Activated CD8-positive, alpha-beta memory T cell treated with anti-CD3 and anti-CD28 coated beads, Interleukin-2, amount 10 ng/mL, durations not matched to agents 7 days and 5 days (primary cell): ENCODE results near the gene AKNAD1. TPM values are rescaled to one million over a fixed set of nuclear protein-coding genes. Genes with fewer than 3 reads are reported as not detected.

Source experiments
- ATAC-seq: fragments of 150-1000 bp; cut with Tn5 transposase; one replicate; pipeline ENCODE4 v1.10.0; 2021; ENCODE audit warnings: moderate library complexity
- CTCF ChIA-PET: fragments of 350-600 bp; sonication (Branson Sonifier 250); formaldehyde crosslinking; loops from one replicate; lab custom pipeline; 2021; ENCODE audit warnings: antibody characterized with exemption; lab: Charles Lee
- DNase-seq: peaks from one replicate; pipeline ENCODE4 v3.0.0-alpha.2; 2020
- H3K27ac Mint-ChIP-seq: one replicate; pipeline ENCODE4 v1.8.0; 2021; ENCODE audit warnings: mild to moderate bottlenecking, mixed read lengths
- H3K27me3 Mint-ChIP-seq: one replicate; pipeline ENCODE4 v1.8.0; 2021; ENCODE audit warnings: mixed read lengths
- H3K36me3 Mint-ChIP-seq: one replicate; pipeline ENCODE4 v1.8.0; 2021; ENCODE audit warnings: mild to moderate bottlenecking, mixed read lengths
- H3K4me1 Mint-ChIP-seq: one replicate; pipeline ENCODE4 v1.8.0; 2021; ENCODE audit warnings: mixed read lengths
- H3K4me3 Mint-ChIP-seq: one replicate; pipeline ENCODE4 v1.8.0; 2021; ENCODE audit warnings: mild to moderate bottlenecking, moderate library complexity, mixed read lengths
- H3K9me3 Mint-ChIP-seq: one replicate; pipeline ENCODE4 v1.8.0; 2022; ENCODE audit warnings: low read depth, mixed read lengths
- total RNA-seq, 2 experiments: library from RNA; stranded (reverse); gene quantifications; one replicate each; pipeline ENCODE4 v1.2.3, GENCODE V29; 2021

AKNAD1 gene
- total RNA-seq, 2 experiments from 2014 or later, result not detected

DNA sequence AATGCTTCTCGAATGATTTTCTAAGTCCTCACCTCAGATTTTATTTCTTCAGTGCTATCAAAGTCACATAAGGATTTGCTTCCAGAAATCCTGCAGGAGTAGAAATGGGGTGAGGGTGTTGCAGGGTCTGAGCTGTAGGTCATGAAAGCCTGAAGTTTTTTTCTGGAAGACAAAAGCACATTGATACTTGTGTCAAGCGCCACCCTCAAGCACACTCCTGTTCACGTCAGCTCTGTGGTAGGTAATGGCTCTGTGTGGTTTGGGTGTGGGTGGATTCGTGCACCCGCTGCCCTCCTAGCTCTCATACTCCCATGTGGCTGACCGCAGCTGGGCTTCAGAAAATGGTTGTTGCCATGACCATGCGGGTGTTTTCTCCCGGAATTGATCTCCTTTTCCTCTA lies 39.9 kb downstream of the AKNAD1 start:
- Mint-ChIP-seq H3K27ac (no peak overlapping the region), H3K9me3 (no peaks in the 10 kb centered on the region), H3K36me3 (no peaks in the 10 kb centered on the region), H3K4me3 (no peak overlapping the region), H3K27me3 (peaks cover 20% of the 10 kb centered on the region), H3K4me1 (no peaks in the 10 kb centered on the region)
- DNase-seq, result no peak
- ATAC-seq, result no peak
- CTCF ChIA-PET, result interaction anchor here (1.7 to 2.3 kb wide), 2 partner anchors 10 to 11 kb away, joined by 6 to 9 read pairs; no protein-coding TSS in a partner anchor

DNA sequence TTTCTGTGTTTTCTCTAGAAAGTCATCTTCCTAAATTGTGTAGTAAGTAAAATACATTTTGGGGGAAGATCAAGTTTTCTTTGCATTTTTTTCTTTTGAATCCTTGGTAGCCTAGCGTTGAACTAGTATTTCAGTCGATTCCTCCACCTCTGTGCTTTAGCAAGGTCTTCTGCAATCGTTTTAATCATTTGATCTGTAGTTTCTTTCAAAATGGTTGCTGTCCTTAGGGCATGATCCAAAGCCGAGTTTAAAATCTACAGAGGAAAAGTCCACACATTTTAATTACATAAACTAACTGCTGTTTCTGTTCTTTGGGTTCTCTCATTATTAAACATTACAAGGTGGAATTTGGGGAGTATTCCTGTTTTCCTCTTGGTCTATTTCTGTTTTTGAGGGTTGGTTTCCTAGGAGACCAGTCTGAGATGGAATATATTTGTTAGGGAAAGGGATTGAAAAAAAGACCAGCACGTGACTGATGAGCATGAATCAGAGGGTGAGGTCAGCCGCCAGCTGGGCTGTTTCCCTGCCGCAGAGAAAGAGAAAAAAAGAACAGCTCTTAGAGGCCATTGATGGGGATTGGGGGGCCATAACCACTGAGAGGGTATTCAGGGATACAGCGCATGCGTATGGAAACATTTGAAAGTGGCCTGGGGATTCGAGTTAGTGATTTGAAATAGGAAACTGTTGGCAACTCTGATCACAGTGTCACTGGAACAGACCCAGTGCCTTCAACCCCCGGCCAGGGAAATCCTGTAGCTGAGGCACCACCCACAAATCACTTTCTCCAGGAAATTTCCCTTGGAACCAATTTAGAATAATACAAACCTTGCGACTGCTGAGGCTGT lies 40.6 kb downstream of the AKNAD1 start:
- Mint-ChIP-seq H3K4me1 (no peaks in the 10 kb centered on the region), H3K36me3 (peaks cover 3% of the 10 kb centered on the region), H3K4me3 (no peak overlapping the region), H3K9me3 (no peaks in the 10 kb centered on the region), H3K27me3 (peaks cover 16% of the 10 kb centered on the region), H3K27ac (no peak overlapping the region)
- DNase-seq, result no peak
- CTCF ChIA-PET, result interaction anchor here (1.7 to 2.3 kb wide), 2 partner anchors 10 to 12 kb away, joined by 6 to 9 read pairs; no protein-coding TSS in a partner anchor
- no peak for ATAC-seq

DNA sequence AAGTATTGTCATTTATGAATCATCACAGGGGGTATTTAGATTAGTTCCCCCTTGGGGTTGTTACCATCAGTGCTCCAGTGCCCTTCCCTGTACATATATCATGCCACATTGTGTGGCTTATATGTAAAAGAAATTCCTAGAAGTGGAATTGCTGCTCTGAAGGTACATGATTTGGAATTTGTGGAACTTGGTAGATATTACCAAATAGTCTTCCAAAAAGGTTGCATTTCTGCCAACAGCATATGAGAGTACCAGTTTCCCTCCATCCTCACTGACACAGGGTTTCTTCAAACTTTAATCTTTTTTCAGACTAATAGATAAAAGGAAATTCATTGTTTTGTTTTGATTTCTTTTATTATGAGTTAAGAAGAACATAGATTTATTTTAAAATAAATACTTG lies 41.3 kb downstream of the AKNAD1 start:
- Mint-ChIP-seq H3K4me1 (no peaks in the 10 kb centered on the region), H3K9me3 (no peaks in the 10 kb centered on the region), H3K4me3 (no peak overlapping the region), H3K27ac (no peak overlapping the region), H3K27me3 (peaks cover 16% of the 10 kb centered on the region), H3K36me3 (peaks cover 3% of the 10 kb centered on the region)
- ATAC-seq (no peak), DNase-seq (no peak)
- CTCF ChIA-PET, result no interaction called here

DNA sequence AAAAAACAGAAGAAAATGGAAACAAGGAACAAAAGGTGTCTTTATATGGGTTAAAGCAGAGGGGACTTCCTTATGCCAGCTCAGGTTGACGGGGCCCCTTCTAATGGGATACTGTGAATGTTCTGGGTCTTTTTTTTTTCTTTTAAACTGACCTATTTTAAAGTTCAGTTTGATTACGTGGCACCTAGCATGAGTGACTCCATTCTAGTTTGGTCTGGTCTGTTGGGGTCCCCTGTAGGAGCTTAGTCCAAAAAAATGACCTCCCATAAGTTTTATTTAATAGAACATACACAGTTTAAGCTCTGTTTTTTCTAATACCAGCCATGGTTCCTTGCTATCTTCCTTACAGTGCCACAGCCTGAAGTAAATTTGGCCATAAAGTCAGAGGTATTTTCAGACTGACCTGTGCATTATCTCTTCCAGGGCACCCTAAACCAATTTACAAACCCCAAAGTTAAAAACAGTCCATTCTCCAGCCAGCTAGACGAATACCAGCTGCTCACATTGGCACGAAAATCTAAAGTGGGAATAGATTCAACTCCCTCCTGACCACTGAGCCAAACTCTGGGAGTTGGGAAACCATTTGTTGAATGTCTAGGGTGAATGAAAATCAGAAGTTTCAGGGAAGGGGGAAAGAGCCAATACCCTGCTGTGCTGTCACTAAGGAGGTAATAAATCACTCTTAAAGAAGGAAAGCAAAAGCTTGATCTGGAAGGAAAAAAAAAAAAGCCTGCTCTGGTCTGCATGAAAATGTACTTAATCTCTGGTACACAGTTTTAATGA lies 42.4 kb downstream of the AKNAD1 start:
- Mint-ChIP-seq H3K27ac (no peak overlapping the region), H3K36me3 (peaks cover 9% of the 10 kb centered on the region), H3K27me3 (peaks cover 14% of the 10 kb centered on the region), H3K9me3 (no peaks in the 10 kb centered on the region), H3K4me3 (no peak overlapping the region), H3K4me1 (no peaks in the 10 kb centered on the region)
- ATAC-seq (no peak), DNase-seq (no peak)
- CTCF ChIA-PET, result interaction anchor here (1.1 to 1.2 kb wide), 2 partner anchors 12 to 14 kb away, joined by 3 to 6 read pairs; no protein-coding TSS in a partner anchor

DNA sequence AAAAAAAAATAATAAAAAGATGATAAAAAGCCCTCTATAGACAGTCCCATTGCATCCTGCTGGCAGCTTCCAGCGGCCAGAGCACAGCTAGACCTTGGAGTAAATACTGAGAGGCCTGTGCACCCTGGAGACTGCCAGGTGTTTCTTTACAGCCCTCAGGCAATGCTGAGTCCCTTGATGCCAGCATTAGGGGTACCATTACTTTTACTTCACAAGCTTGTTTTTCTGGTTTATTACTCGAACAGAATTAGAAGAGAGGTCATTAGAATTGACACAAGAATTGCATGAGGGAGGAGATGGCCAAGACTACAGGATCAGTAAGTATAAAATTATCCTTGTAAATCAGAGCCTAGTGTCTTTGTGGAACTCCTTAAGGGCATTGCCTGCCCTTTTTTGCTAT lies 43.6 kb downstream of the AKNAD1 start:
- CTCF ChIA-PET, result interaction anchor here (1.2 kb wide), 1 partner anchor 15 kb away, joined by 6 read pairs; no protein-coding TSS in a partner anchor
- Mint-ChIP-seq H3K27ac (no peak overlapping the region), H3K36me3 (peaks cover 14% of the 10 kb centered on the region), H3K4me1 (no peaks in the 10 kb centered on the region), H3K4me3 (no peak overlapping the region), H3K9me3 (no peaks in the 10 kb centered on the region), H3K27me3 (peaks cover 14% of the 10 kb centered on the region)
- DNase-seq (no peak), ATAC-seq (no peak)

DNA sequence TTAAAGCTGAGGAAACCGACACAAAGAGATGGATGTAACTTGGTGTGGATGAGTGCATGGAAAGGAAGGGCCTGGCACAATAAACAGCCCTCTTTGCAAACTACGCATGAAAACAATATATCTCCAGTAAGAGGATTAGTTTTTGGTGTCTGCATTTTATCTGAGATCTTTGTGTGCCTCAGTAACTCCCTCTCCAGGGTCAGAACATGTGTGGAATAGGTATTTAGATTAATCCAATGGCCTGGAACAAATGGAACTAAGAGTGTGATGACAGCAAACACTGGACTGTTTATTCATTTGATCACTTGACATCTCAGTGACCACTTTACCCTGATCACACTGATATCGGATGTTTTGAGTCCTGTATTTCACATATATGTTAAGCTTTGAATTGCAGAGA lies 45.3 kb downstream of the AKNAD1 start:
- peaks cover 12% of the 10 kb centered on the region for H3K27me3 Mint-ChIP-seq
- DNase-seq, result no peak
- CTCF ChIA-PET, result no interaction called here
- H3K36me3 Mint-ChIP-seq, result peaks cover 16% of the 10 kb centered on the region
- H3K27ac Mint-ChIP-seq, result no peak overlapping the region
- no peak overlapping the region for H3K4me3 Mint-ChIP-seq
- no peaks in the 10 kb centered on the region for H3K4me1 Mint-ChIP-seq
- ATAC-seq, result no peak
- no peaks in the 10 kb centered on the region for H3K9me3 Mint-ChIP-seq

DNA sequence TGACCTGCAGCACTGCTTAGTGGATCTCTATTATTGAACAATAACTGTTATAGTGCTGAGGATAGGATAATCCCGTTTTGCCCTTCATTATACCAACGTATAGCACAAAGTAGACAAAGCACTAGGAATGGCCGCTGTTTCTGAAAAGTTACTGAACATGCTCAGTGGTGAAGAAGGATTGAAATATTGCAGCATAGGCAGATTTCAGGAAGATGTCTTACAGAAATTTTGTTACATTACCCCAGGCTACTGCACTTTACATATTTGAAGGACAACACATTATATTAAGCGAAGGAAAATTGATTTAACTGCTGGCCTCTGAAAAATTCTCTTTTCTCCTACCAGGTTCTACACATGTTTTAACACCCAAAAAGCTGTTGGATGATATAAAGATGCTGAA lies 48.5 kb downstream of the AKNAD1 start:
- no peak overlapping the region for H3K27ac Mint-ChIP-seq
- no peak overlapping the region for H3K4me3 Mint-ChIP-seq
- peaks cover 21% of the 10 kb centered on the region for H3K36me3 Mint-ChIP-seq
- no peak for ATAC-seq
- CTCF ChIA-PET, result no interaction called here
- H3K27me3 Mint-ChIP-seq, result no peaks in the 10 kb centered on the region
- DNase-seq, result no peak
- H3K4me1 Mint-ChIP-seq, result no peaks in the 10 kb centered on the region
- H3K9me3 Mint-ChIP-seq, result no peaks in the 10 kb centered on the region

DNA sequence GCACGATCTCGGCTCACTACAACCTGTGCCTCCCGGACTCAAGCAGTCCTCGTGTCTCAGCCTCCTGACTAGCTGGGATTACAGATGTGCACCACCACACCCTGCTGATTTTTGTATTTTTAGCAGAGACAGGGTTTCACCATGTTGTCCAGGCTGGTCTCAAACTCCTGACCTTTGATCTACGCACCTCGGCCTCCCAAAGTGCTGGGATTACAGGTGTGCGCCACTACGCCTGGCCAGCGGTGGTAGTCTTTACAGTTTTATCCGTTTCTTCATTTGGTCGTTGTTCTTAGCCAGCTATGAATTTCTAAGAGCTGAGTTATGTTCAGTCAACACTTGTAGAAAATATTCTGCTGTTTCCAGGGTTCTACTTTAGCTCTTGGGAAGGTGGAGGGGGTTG lies 53.3 kb downstream of the AKNAD1 start:
- peaks cover 33% of the 10 kb centered on the region for H3K36me3 Mint-ChIP-seq
- no peak for ATAC-seq
- DNase-seq, result no peak
- no peaks in the 10 kb centered on the region for H3K27me3 Mint-ChIP-seq
- peak overlapping the region; percentile 38 for H3K27ac Mint-ChIP-seq
- H3K4me3 Mint-ChIP-seq, result no peak overlapping the region
- no peaks in the 10 kb centered on the region for H3K4me1 Mint-ChIP-seq
- H3K9me3 Mint-ChIP-seq, result no peaks in the 10 kb centered on the region
- CTCF ChIA-PET, result no interaction called here

DNA sequence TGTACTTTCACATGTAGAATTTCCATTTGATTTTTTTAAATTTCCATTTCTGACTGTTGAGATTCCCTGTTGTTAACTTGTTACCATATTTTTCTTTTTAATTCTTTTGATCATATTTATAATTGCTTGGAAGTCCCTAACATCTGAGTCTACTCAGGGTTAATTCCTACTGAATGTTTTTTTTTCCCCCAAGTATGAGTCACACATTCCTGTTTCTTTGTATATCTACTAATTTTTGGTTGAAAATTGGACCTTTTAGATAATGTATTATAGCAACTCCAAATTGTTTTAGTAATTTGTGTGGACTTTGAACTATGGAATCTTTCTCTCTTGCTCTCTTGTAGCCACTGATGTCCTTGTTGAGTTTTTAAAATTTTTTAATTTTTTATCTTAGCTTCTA lies 55.8 kb downstream of the AKNAD1 start:
- no peak overlapping the region for H3K27ac Mint-ChIP-seq
- peaks cover 37% of the 10 kb centered on the region for H3K36me3 Mint-ChIP-seq
- no peaks in the 10 kb centered on the region for H3K4me1 Mint-ChIP-seq
- no peak overlapping the region for H3K4me3 Mint-ChIP-seq
- DNase-seq (no peak), ATAC-seq (no peak)
- CTCF ChIA-PET, result interaction anchor here (0.9 to 1.3 kb wide), 2 partner anchors 51 to 109 kb away, joined by 3 read pairs; partner anchors contain the start of gene PRPF38B
- no peaks in the 10 kb centered on the region for H3K9me3 Mint-ChIP-seq
- no peaks in the 10 kb centered on the region for H3K27me3 Mint-ChIP-seq

DNA sequence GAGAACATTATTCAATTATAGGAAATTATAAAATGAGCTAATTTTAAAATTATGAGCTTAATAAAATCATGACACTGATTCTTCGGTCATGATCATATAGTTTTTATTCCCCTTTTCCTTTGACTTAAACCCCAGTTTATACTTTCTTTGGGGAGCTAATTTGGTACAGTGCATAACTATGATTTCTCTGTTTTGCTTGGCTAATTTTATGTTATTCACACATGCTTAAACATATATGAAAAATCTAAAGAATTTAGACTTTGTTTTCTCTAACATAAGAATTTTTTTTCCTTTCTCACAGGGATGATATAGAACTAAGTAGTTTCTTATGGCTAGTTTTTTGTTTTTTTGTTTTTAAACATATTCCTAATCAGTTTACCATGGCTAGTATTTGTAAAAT lies 57.9 kb downstream of the AKNAD1 start:
- no peak for ATAC-seq
- Mint-ChIP-seq H3K27ac (no peak overlapping the region), H3K4me3 (no peak overlapping the region), H3K36me3 (peaks cover 42% of the 10 kb centered on the region), H3K4me1 (no peaks in the 10 kb centered on the region), H3K9me3 (no peaks in the 10 kb centered on the region), H3K27me3 (no peaks in the 10 kb centered on the region)
- DNase-seq, result no peak
- CTCF ChIA-PET, result interaction anchor here (0.7 to 1.3 kb wide), 2 partner anchors 29 to 314 kb away, joined by 3 read pairs; no protein-coding TSS in a partner anchor

DNA sequence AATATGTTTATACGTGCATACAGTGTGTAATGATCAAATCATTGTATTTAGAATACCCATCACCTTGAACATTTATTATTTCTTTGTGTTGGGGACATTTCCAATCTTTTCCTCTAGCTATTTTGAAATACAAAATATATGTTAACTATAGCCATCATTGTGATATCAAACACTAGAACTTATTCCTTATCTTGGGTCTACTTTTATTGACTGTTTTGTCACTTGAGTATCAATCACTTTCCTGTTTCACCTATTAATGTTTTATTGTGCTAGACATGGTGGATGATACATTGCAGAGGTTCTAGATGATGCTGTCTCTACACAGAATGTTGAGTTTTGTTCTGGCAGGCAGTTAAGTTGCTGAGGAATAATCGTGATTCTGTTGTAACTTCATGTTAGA lies 64.5 kb downstream of the AKNAD1 start:
- Mint-ChIP-seq H3K9me3 (peaks cover 18% of the 10 kb centered on the region), H3K27ac (no peak overlapping the region)
- CTCF ChIA-PET, result interaction anchor here (1.0 to 1.4 kb wide), 2 partner anchors 29 to 32 kb away, joined by 3 read pairs; no protein-coding TSS in a partner anchor

DNA sequence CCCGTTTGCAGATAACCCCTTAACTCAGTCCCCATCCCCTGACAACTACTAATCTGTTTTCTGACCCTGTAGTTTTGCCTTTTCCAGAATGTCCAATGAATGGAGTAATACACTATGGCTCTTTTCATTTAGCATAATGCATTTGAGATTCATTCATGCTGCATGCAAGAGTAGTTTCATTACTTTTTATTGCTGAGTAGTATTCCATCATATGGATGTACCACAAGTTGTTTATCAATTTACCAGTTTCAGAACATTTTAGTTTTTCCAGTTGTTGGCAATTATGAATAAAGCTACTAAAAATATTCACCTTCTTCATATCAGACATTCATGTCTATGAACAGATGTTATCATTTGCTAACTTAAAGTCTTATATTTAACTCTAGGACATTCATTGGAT lies 65.1 kb downstream of the AKNAD1 start:
- Mint-ChIP-seq H3K27ac (no peak overlapping the region), H3K36me3 (peaks cover 67% of the 10 kb centered on the region), H3K4me3 (no peak overlapping the region), H3K9me3 (peaks cover 18% of the 10 kb centered on the region), H3K4me1 (no peaks in the 10 kb centered on the region), H3K27me3 (no peaks in the 10 kb centered on the region)
- ATAC-seq, result no peak
- CTCF ChIA-PET, result interaction anchor here (1.4 kb wide), 1 partner anchor 32 kb away, joined by 3 read pairs; no protein-coding TSS in a partner anchor
- DNase-seq, result no peak

More for the DNA sequence above, 64.5 kb downstream of the AKNAD1 start:
- DNase-seq (no peak), ATAC-seq (no peak)
- H3K27me3 Mint-ChIP-seq, result no peaks in the 10 kb centered on the region
- peaks cover 63% of the 10 kb centered on the region for H3K36me3 Mint-ChIP-seq
- H3K4me3 Mint-ChIP-seq, result no peak overlapping the region
- no peaks in the 10 kb centered on the region for H3K4me1 Mint-ChIP-seq

DNA sequence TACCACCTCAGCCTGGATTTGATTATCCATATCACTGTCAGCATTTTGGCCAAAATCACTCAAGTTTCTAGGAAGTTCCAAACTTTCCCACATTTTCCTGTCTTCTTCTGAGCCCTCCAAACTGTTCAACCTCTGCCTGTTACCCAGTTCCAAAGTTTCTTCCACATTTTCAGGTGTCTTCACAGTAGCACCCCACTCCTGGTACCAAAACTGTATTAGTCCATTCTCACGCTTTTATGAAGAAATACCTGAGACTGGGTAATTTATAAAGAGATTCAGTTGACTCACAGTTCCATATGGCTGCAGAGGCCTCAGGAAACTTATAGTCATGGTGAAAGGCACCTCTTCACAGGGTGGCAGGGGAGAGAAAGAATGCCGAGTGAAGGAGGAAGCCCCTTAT lies 71.0 kb downstream of the AKNAD1 start:
- H3K36me3 Mint-ChIP-seq, result peaks cover 83% of the 10 kb centered on the region
- CTCF ChIA-PET, result interaction anchor here (1.4 kb wide), 1 partner anchor 41 kb away, joined by 5 read pairs; no protein-coding TSS in a partner anchor
- peaks cover 18% of the 10 kb centered on the region for H3K9me3 Mint-ChIP-seq
- ATAC-seq (no peak), DNase-seq (no peak)
- H3K4me3 Mint-ChIP-seq, result no peak overlapping the region
- H3K4me1 Mint-ChIP-seq, result no peaks in the 10 kb centered on the region
- H3K27ac Mint-ChIP-seq, result no peak overlapping the region
- no peaks in the 10 kb centered on the region for H3K27me3 Mint-ChIP-seq
